H7 (cell line): Measurements from ENCODE around the gene FAAP20. TPM values are rescaled to one million over a fixed set of nuclear protein-coding genes. Genes with fewer than 3 reads are reported as not detected.
"Not testable (repeated sequence)": the region's sequence is repeated elsewhere in the genome, so short reads cannot be mapped to it uniquely, and the experiment has no call there.

Experiments
- DNase-seq: peaks from one replicate; pipeline ENCODE4 v3.0.0; 2012
- H3K27me3 ChIP-seq: 2 replicates; pipeline ENCODE4 v1.6.0; 2011; ENCODE audit warnings: mild to moderate bottlenecking, low read length; ENCODE audit not compliant: control insufficient read depth, insufficient read depth
- H3K36me3 ChIP-seq: replicated peaks from 2 replicates; pipeline ENCODE4 v1.5.1; 2011; ENCODE audit warnings: low read length; ENCODE audit not compliant: control insufficient read depth, insufficient read depth
- H3K4me3 ChIP-seq: 2 replicates; pipeline ENCODE4 v1.5.1; 2011; ENCODE audit warnings: low read depth, mild to moderate bottlenecking, control low read depth, low read length, moderate library complexity; ENCODE audit not compliant: insufficient read depth
- total RNA-seq: library from RNA; depleted of rRNA; stranded (reverse); fragments of >200 nt; shearing (Covaris generic); gene quantifications from 2 replicates; pipeline ENCODE4 v1.2.3, GENCODE V29; 2014

FAAP20 gene
- total RNA-seq, 1 experiment from 2014 or later: 69.9 TPM

DNA sequence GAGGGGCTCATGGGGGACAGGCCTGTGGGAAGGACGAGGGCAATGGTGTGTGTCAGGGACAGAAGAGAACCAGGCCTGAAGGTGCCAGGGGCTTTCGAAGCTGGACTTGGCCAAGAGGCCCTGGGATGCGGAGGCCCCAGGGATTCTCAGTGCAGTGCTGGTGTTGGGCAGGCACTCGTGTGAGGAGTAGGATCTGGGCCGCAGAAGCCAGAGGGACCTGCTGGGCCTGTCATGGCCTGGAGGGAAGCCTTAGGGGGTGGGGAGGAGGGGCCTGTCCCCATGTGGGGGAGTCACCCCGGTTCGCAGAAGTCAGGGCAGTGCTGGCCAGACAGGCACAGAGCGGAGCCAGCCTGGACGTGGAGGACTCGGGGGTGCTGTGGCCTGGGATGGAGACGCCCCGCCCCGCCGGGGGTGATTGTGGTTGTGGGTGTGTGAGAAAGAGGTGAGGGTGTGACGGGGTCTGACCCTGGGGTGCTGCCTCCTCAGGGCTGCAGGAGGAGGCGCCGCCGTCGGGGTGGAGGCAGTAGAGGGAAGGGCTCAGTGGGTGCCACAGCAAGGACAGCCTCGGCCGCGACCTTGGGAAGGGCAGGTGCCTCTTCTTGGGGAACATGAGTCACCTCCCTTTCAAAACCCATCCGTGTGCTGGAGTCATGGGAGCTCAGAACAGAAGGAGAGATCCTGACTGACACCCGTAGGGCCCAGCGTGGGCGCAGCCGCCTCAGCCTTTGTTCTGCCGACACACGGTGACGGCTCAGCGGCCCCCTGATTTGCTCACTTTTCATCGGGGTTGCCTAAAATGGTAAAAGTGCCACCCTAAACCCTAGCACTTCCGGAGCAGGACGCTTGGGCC lies 33.9 kb downstream of the FAAP20 start:
- Histone ChIP-seq H3K4me3 (no peak overlapping the region), H3K36me3 (peaks cover 2% of the 10 kb centered on the region), H3K27me3 (no peaks in the 10 kb centered on the region)
- DNase-seq: no peak

DNA sequence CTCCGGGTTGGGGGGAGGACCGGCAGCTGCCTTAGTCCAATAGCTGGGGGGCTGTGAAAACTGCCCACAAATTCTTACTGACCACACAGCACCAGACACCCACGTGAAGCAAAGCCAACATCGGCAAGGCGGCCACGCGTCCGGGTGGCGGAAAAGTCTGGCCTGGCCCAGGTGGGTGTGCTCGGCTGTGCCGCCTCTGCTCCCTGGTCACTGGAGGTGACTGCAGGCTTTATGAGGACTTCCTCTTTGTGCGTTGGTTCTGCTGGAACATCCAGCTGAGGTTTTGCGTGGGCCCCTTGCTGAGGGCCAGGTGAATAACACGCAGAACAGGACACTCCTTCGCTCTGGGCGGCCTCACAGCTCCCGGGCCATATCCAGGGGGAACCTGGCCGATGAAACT lies 35.4 kb downstream of the FAAP20 start:
- no peaks in the 10 kb centered on the region for H3K27me3 ChIP-seq

DNA sequence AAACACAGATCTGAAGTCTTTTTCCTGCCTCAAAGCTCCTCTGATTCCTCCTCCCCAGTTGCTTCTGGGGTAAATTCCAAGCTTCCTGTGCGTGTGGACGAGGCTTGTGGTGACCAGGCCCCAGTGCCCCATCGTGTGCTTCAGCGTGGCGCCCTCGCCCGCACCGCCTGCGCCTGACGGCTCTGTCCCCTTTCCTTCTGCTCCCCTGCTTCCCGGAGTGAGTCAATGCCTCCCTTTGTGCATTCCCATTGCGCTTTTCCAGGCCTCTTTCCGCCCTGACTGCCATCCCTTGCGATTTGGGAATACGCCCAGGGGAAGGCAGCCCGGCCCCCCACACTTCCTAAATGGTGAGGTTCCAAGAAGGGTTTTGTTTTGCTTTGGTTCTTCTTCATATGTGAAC lies 36.3 kb downstream of the FAAP20 start:
- DNase-seq: no peak
- no peaks in the 10 kb centered on the region for H3K27me3 ChIP-seq
- H3K36me3 ChIP-seq: peaks cover 2% of the 10 kb centered on the region
- H3K4me3 ChIP-seq: no peak overlapping the region

More for the DNA sequence above, 35.4 kb downstream of the FAAP20 start:
- peaks cover 2% of the 10 kb centered on the region for H3K36me3 ChIP-seq
- DNase-seq: no peak
- no peak overlapping the region for H3K4me3 ChIP-seq

GRCh38 chr1:2157856-2158255 lies 36.7 kb downstream of the FAAP20 start:
- no peak overlapping the region for H3K4me3 ChIP-seq
- peaks cover 2% of the 10 kb centered on the region for H3K36me3 ChIP-seq
- H3K27me3 ChIP-seq: no peaks in the 10 kb centered on the region
- DNase-seq: no peak

GRCh38 chr1:2156866-2157265 lies 37.7 kb downstream of the FAAP20 start:
- H3K36me3 ChIP-seq: peaks cover 2% of the 10 kb centered on the region
- no peak for DNase-seq
- H3K27me3 ChIP-seq: no peaks in the 10 kb centered on the region
- H3K4me3 ChIP-seq: no peak overlapping the region

DNA sequence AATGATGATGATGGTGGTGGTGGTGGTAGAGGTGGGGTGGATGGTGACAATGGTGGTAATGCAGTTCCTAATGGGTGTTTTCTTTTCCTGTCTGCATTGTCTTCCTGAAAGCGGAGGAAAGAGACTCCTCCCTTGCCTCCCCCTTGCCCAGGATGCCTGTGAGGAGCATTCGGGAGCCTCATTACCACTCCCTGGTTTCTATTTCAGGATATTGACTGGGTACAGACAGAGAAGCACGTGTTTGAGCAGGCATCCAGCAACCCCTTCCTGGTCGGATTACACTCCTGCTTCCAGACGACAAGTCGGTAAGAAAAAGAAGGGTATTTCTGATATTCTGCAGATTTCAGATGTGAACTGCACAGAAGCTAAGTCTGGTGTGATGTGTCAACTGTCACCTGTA lies 38.8 kb downstream of the FAAP20 start:
- Histone ChIP-seq H3K4me3 (no peak overlapping the region), H3K27me3 (no peaks in the 10 kb centered on the region), H3K36me3 (peaks cover 5% of the 10 kb centered on the region)
- no peak for DNase-seq

DNA sequence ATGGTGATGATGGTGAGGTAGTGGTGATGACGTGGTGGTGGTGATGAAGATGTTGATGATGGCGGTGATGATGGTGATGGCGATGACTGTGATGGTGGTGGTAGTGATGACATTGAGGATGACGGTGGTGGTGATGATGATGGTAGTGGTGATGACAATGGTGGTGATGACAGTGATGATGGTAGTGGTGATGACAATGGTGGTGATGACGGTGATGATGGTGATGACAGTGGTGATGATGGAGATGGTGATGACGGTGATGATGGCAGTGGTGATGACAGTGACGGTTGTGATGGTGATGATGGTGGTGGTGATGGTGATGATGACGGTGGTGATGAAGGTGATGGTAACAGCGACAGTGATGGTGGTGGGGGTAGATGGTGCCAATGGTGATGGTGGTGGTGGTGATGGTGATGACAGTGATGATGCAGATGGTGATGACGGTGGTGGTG lies 39.4 kb downstream of the FAAP20 start:
- Histone ChIP-seq H3K36me3 (peaks cover 5% of the 10 kb centered on the region), H3K4me3 (no peak overlapping the region)
- no peak for DNase-seq

GRCh38 chr1:2154022-2154421 lies 40.5 kb downstream of the FAAP20 start:
- no peaks in the 10 kb centered on the region for H3K27me3 ChIP-seq
- H3K36me3 ChIP-seq: peaks cover 5% of the 10 kb centered on the region
- H3K4me3 ChIP-seq: no peak overlapping the region
- DNase-seq: no peak

More for the DNA sequence above, 39.4 kb downstream of the FAAP20 start:
- no peaks in the 10 kb centered on the region for H3K27me3 ChIP-seq

DNA sequence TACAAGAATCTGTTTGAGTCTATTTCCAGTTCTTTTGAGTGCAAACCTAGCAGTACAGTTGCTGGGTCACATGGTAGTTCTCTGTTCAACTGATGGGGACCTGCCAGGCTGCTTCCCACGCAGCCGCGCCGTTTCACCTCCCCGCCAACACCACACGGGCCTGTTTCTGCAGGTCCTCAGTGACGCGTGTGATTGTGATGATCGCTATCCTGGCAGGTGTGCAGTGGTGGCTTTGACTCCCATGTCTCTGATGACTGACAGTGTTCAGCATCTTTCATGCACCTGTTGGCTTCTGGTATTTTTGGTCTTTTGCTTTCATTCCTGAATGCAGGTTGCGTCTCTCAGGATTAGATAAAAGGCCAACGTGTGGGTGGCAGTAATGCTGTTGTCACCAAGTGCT lies 41.6 kb downstream of the FAAP20 start:
- Histone ChIP-seq H3K4me3 (no peak overlapping the region), H3K36me3 (peaks cover 9% of the 10 kb centered on the region), H3K27me3 (no peaks in the 10 kb centered on the region)
- DNase-seq: no peak

DNA sequence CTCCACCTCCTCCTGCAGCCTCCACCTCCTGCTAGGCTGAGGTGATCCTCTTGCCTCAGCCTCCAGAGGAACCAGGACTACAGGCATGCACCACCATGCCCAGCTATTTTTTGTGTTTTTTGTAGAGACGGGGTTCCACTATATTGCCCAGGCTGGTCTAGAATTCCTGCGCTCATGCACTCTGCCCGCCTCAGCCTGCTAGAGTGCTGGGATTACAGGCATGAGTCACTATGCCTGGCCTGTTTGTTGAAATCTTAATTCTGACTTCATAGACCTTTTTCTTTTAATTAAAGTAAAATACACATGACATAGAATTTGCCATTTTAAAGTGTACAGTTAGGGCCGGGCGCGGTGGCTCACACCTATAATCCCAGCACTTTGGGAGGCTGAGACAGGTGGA lies 42.7 kb downstream of the FAAP20 start:
- H3K36me3 ChIP-seq: peaks cover 12% of the 10 kb centered on the region
- no peak overlapping the region for H3K4me3 ChIP-seq
- no peak for DNase-seq
- no peaks in the 10 kb centered on the region for H3K27me3 ChIP-seq

- Histone ChIP-seq H3K4me3 (no peak overlapping the region), H3K27me3 (no peaks in the 10 kb centered on the region)
- no peak for DNase-seq
Observed at GRCh38 chr1:2151252-2151651, 43.3 kb downstream of the FAAP20 start.

GRCh38 chr1:2150801-2151200 lies 43.8 kb downstream of the FAAP20 start:
- no peak overlapping the region for H3K4me3 ChIP-seq
- peaks cover 16% of the 10 kb centered on the region for H3K36me3 ChIP-seq
- H3K27me3 ChIP-seq: no peaks in the 10 kb centered on the region
- no peak for DNase-seq

More at GRCh38 chr1:2151252-2151651, 43.3 kb downstream of the FAAP20 start:
- H3K36me3 ChIP-seq: peaks cover 15% of the 10 kb centered on the region

GRCh38 chr1:2148691-2149090 lies 45.9 kb downstream of the FAAP20 start:
- Histone ChIP-seq H3K36me3 (peaks cover 18% of the 10 kb centered on the region), H3K4me3 (no peak overlapping the region), H3K27me3 (no peaks in the 10 kb centered on the region)
- no peak for DNase-seq

DNA sequence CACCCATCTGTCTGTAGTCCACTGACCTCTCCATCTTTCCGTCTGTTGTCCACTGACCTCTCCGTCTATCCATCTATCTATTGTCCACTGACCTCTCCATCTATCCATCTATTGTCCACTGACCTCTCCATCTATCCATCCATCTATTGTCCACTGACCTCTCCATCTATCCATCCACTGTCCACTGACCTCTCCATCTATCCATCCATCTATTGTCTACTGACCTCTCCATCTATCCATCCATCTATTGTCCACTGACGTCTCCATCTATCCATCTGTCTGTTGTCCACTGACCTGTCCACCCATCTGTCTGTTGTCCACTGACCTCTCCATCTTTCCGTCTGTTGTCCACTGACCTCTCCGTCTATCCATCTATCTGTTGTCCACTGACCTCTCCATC lies 46.7 kb downstream of the FAAP20 start:
- not testable (repeated sequence) for H3K27me3 ChIP-seq, DNase-seq, H3K4me3 ChIP-seq
- H3K36me3 ChIP-seq: peaks cover 18% of the 10 kb centered on the region

- Histone ChIP-seq H3K4me3 (no peak overlapping the region), H3K27me3 (no peaks in the 10 kb centered on the region), H3K36me3 (peaks cover 18% of the 10 kb centered on the region)
- no peak for DNase-seq
Observed at GRCh38 chr1:2146836-2147517, 47.6 kb downstream of the FAAP20 start.
